Daoy (cell line): ENCODE measurements around the gene RALGAPA1. TPM values are rescaled to one million over a fixed set of nuclear protein-coding genes. Genes with fewer than 3 reads are reported as not detected.
"Not testable (repeated sequence)": the region's sequence is repeated elsewhere in the genome, so short reads cannot be mapped to it uniquely, and the experiment has no call there.

Source experiments
- DNase-seq: peaks from one replicate; pipeline ENCODE4 v3.0.0-alpha.2; 2015; ENCODE audit warnings: low read depth
- total RNA-seq: library from RNA; depleted of rRNA; stranded (reverse); fragments of >200 nt; shearing (Covaris generic); gene quantifications from 2 replicates; pipeline ENCODE4 v1.2.3, GENCODE V29; 2014

The RALGAPA1 gene
- total RNA-seq, 1 experiment from 2014 or later, result 13.9 TPM

GRCh38 chr14:35761922-35762321, 47.2 kb downstream of the RALGAPA1 start:
- no peak for DNase-seq

GRCh38 chr14:35760143-35760542, 49.0 kb downstream of the RALGAPA1 start:
- DNase-seq, result no peak

GRCh38 chr14:35758523-35759129, 50.5 kb downstream of the RALGAPA1 start:
- no peak for DNase-seq

- no peak for DNase-seq
Observed at GRCh38 chr14:35754671-35755070, 54.4 kb downstream of the RALGAPA1 start.

GRCh38 chr14:35752380-35752779, 56.7 kb downstream of the RALGAPA1 start:
- no peak for DNase-seq

- no peak for DNase-seq
Observed at GRCh38 chr14:35750202-35750904, 58.7 kb downstream of the RALGAPA1 start.

- no peak for DNase-seq
Observed at GRCh38 chr14:35747379-35747778, 61.7 kb downstream of the RALGAPA1 start.

- DNase-seq, result no peak
Observed at GRCh38 chr14:35742442-35742841, 66.7 kb downstream of the RALGAPA1 start.

- DNase-seq, result no peak
Observed at GRCh38 chr14:35742032-35742371, 67.1 kb downstream of the RALGAPA1 start.

- DNase-seq, result no peak
Observed at GRCh38 chr14:35741345-35742031, 67.6 kb downstream of the RALGAPA1 start.

- no peak for DNase-seq
Observed at GRCh38 chr14:35740215-35740614, 68.9 kb downstream of the RALGAPA1 start.

- DNase-seq, result not testable (repeated sequence)
Observed at GRCh38 chr14:35735163-35735562, 73.9 kb downstream of the RALGAPA1 start.

GRCh38 chr14:35733510-35733909, 75.6 kb downstream of the RALGAPA1 start:
- not testable (repeated sequence) for DNase-seq

GRCh38 chr14:35730871-35731270, 78.2 kb downstream of the RALGAPA1 start:
- no peak for DNase-seq

- no peak for DNase-seq
Observed at GRCh38 chr14:35727764-35728163, 81.3 kb downstream of the RALGAPA1 start.

GRCh38 chr14:35725930-35726329, 83.2 kb downstream of the RALGAPA1 start:
- DNase-seq, result no peak

- no peak for DNase-seq
Observed at GRCh38 chr14:35715079-35715478, 94.0 kb downstream of the RALGAPA1 start.

GRCh38 chr14:35712466-35712865, 96.6 kb downstream of the RALGAPA1 start:
- no peak for DNase-seq

- DNase-seq, result no peak
Observed at GRCh38 chr14:35708062-35708461, 101.0 kb downstream of the RALGAPA1 start.

- DNase-seq, result no peak
Observed at GRCh38 chr14:35705636-35706035, 103.5 kb downstream of the RALGAPA1 start.

GRCh38 chr14:35704793-35705493, 104.2 kb downstream of the RALGAPA1 start:
- DNase-seq, result no peak

GRCh38 chr14:35701531-35701930, 107.6 kb downstream of the RALGAPA1 start:
- no peak for DNase-seq
